WERI-Rb-1 (cell line): ENCODE measurements around the gene OR51A7.
"Not testable (repeated sequence)": the region's sequence is repeated elsewhere in the genome, so short reads cannot be mapped to it uniquely, and the experiment has no call there.

Experiments
- DNase-seq: peaks from one replicate; pipeline ENCODE4 v3.0.0-alpha.2; 2020
- H3K27ac ChIP-seq: fragments of 250-450 bp; sonication (Bioruptor Pico); 2 replicates; pipeline ENCODE4 v1.5.1; 2020; ENCODE audit warnings: mild to moderate bottlenecking, moderate library complexity
- H3K27me3 ChIP-seq: fragments of 250-450 bp; sonication (Bioruptor Pico); 2 replicates; pipeline ENCODE4 v1.5.1; 2021; ENCODE audit warnings: mild to moderate bottlenecking, low read depth, moderate library complexity; ENCODE audit not compliant: insufficient read depth, severe bottlenecking
- H3K36me3 ChIP-seq: fragments of 250-450 bp; sonication (Bioruptor Pico); 2 replicates; pipeline ENCODE4 v1.5.1; 2020; ENCODE audit warnings: mild to moderate bottlenecking, moderate library complexity
- H3K4me3 ChIP-seq: 2 replicates; pipeline ENCODE4 v1.5.1; 2011; ENCODE audit warnings: low read depth, mild to moderate bottlenecking, control low read depth, low read length
- H3K9me3 ChIP-seq: fragments of 250-450 bp; sonication (Bioruptor Pico); 2 replicates; pipeline ENCODE4 v1.5.1; 2021; ENCODE audit warnings: mild to moderate bottlenecking, moderate library complexity; ENCODE audit not compliant: severe bottlenecking
- TF ChIP-seq, protein P1 (sequence below): IDR thresholded peaks from 2 replicates; pipeline ENCODE4 v1.5.1; 2011; ENCODE audit warnings: low read depth, mild to moderate bottlenecking, control low read depth, inconsistent platforms, low read length

The OR51A7 gene, protein sequence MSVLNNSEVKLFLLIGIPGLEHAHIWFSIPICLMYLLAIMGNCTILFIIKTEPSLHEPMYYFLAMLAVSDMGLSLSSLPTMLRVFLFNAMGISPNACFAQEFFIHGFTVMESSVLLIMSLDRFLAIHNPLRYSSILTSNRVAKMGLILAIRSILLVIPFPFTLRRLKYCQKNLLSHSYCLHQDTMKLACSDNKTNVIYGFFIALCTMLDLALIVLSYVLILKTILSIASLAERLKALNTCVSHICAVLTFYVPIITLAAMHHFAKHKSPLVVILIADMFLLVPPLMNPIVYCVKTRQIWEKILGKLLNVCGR

DNA sequence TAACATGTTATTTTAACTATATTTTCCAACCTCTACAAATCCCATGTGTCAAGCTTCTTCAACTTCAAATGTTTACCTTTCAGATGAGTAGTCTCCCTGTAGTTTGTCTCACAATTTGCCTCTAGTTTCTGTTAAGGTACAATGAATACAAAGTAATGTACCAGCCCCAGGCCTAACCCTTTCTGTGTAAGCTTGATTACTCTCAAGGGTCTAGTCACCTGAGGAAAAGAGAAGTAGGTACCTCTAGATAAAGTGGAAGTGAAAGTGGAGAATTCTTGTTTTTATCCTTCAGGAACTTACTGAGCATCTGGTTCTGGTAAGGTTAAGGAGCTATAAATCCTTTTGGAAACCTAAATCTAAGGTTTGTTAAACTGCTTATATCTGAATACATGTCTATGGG lies at the start of gene OR51A7:
OR51A7 (plus strand) TSS at position 300 of the 400 bp plus-strand sequence. CDS start 3,587 bp downstream, outside the sequence.
- TF ChIP-seq, protein P1, sequence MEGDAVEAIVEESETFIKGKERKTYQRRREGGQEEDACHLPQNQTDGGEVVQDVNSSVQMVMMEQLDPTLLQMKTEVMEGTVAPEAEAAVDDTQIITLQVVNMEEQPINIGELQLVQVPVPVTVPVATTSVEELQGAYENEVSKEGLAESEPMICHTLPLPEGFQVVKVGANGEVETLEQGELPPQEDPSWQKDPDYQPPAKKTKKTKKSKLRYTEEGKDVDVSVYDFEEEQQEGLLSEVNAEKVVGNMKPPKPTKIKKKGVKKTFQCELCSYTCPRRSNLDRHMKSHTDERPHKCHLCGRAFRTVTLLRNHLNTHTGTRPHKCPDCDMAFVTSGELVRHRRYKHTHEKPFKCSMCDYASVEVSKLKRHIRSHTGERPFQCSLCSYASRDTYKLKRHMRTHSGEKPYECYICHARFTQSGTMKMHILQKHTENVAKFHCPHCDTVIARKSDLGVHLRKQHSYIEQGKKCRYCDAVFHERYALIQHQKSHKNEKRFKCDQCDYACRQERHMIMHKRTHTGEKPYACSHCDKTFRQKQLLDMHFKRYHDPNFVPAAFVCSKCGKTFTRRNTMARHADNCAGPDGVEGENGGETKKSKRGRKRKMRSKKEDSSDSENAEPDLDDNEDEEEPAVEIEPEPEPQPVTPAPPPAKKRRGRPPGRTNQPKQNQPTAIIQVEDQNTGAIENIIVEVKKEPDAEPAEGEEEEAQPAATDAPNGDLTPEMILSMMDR, result no peak
- Histone ChIP-seq H3K27me3 (peaks cover 40% of the 10 kb centered on the region), H3K27ac (no peak within 1 kb of the TSS), H3K9me3 (no peaks in the 10 kb centered on the region), H3K4me3 (no peak within 1 kb of the TSS), H3K36me3 (no peaks in the 10 kb centered on the region)
- DNase-seq, result no peak

DNA sequence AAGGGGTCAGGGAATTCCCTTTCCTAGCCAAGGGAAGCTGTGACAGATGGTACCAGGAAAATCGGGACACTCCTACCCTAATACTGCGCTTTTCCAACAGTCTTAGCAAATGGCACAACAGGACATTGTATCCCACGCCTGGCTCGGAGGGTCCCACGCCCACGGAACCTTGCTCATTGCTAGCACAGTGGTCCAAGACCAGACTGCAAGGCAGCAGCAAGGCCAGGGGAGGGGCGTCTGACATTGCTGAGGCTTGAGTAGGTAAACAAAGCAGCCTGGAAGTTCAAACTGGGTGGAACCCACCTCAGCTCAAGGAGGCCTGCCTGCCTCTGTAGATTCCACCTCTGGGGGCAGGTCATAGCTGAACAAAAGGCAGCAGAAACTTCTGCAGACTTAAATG lies 49.3 kb upstream of the OR51A7 start:
- not testable (repeated sequence) for H3K4me3 ChIP-seq, DNase-seq, H3K27ac ChIP-seq, H3K36me3 ChIP-seq, H3K9me3 ChIP-seq
- peaks cover 19% of the 10 kb centered on the region for H3K27me3 ChIP-seq

DNA sequence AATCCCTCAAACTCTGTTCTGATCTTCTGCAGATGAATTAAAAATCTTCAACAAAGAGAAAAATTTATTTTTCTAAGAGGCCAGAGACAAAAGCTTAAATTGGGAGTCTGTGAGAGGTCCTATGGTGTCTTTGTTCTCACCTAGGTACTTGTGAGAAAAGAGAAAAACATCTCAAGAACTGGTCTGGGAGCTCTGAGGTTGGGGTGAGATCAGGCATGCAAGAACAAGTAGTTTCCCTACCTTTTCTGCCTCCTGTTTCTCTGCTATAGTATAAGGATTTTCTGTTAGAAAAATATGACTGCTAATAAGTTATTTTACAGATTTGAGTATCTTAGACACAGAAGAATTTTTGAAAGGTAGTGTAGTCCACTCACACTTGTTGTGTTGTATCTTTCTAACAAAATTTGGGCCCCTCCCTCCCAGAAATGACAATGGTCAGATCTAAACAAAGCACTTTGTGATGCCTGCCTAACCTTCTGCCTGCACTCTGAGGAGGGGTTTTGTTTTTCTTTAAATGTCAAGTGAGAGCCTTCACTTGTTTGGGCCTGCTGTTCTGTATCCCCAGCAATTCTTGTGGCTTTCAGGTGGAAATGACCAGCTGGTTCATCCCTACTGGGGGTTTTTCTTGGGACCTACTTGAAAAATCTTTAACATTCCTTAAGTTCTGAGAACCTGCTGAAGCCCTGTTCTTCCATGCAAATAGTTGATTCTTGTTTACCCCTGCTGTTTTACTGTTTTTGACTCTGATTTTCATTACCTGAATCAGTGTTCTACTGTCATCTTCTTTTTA lies 40.9 kb upstream of the OR51A7 start:
- Histone ChIP-seq H3K9me3 (no peaks in the 10 kb centered on the region), H3K27me3 (peaks cover 42% of the 10 kb centered on the region), H3K4me3 (no peak overlapping the region), H3K27ac (no peak overlapping the region), H3K36me3 (no peaks in the 10 kb centered on the region)
- no peak for DNase-seq
- TF ChIP-seq, protein P1, result no peak

DNA sequence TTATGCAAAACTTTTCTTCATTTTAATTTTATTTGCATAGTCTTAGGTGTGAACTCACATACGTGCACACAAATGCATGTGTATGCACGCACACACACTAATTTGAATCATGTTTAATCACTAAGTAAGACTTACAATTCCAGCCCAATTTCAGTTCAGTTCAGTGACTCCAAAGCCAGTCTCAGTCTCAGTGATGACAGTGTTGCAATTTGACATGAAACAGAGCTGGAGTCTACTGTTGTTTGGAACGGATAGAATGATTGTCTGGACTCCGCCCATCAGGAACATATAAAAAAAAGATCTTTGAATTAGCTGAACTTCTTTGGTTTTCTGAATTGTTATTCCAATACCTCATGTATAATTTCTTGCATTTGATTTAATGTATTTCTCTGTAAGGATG lies 39.7 kb upstream of the OR51A7 start:
- Histone ChIP-seq H3K9me3 (no peaks in the 10 kb centered on the region), H3K27ac (no peak overlapping the region), H3K4me3 (no peak overlapping the region), H3K27me3 (peaks cover 42% of the 10 kb centered on the region), H3K36me3 (no peaks in the 10 kb centered on the region)
- TF ChIP-seq, protein P1, result no peak
- DNase-seq, result no peak

DNA sequence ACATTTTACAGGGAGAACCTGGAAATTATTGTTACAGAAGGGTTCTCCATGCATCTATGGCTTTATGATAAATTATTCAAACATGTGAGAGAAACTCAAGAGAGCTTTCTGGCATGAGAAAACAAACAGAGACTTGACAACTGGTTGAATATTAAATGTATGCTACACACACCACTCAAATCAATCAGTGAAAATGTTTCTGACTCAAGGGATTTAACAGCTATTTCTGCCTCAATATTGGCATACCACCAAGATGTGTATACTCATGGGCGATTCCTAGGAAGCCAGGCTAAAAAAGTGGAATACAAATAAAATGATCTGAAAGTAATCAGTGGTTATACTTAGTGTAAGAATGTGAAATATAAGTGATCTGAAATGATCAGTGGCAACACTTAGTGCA lies 37.7 kb upstream of the OR51A7 start:
- TF ChIP-seq, protein P1, result no peak
- H3K27me3 ChIP-seq, result peaks cover 29% of the 10 kb centered on the region
- H3K9me3 ChIP-seq, result no peaks in the 10 kb centered on the region
- no peak overlapping the region for H3K27ac ChIP-seq
- no peak for DNase-seq
- H3K4me3 ChIP-seq, result no peak overlapping the region
- H3K36me3 ChIP-seq, result no peaks in the 10 kb centered on the region

DNA sequence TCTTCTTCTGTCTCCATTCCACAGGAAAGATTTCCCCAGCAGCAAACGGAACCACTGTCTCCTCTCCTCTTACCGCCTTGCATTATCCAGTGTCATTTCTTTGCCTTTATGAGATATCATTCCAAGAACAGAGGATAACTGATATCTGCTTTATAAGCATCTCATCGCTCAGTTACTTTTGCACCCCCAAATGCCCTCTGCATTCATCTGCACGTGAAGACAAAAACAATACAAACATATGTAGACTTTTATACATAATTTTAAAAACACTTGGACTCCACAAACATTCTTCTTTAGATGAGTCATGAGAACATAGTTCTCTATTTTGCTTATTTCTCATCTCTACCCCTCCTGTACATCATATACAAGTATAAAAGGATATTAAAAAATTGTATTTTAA lies 22.4 kb upstream of the OR51A7 start:
- DNase-seq, result no peak
- Histone ChIP-seq H3K9me3 (no peaks in the 10 kb centered on the region), H3K27ac (no peak overlapping the region), H3K27me3 (peaks cover 39% of the 10 kb centered on the region), H3K36me3 (no peaks in the 10 kb centered on the region), H3K4me3 (no peak overlapping the region)
- TF ChIP-seq, protein P1, result no peak
